Duodenal mucosa (tissue), 2 donors: ENCODE data around the gene STX2.

Experiments
- H3K27ac ChIP-seq: one replicate; pipeline ENCODE4 v1.7.0; 2013; ENCODE audit warnings: low read depth, low read length
- H3K27me3 ChIP-seq, 2 donors: one replicate each; pipeline ENCODE4 v1.7.0; 2013; ENCODE audit warnings: low read length in 2 of 2, control low read depth in 1 of 2; ENCODE audit not compliant: insufficient read depth in 2 of 2, control insufficient read depth in 1 of 2
- H3K36me3 ChIP-seq, 2 donors: one replicate each; pipeline ENCODE4 v1.7.0; 2013; ENCODE audit warnings: low read length in 2 of 2, control low read depth in 1 of 2; ENCODE audit not compliant: insufficient read depth in 2 of 2, control insufficient read depth in 1 of 2
- H3K4me1 ChIP-seq, 2 donors: one replicate each; pipeline ENCODE4 v1.7.0; 2013; ENCODE audit warnings: low read length in 2 of 2, control low read depth in 1 of 2; ENCODE audit not compliant: insufficient read depth in 2 of 2, control insufficient read depth in 1 of 2
- H3K4me3 ChIP-seq, 2 donors: one replicate each; pipeline ENCODE4 v1.7.0; 2013; ENCODE audit warnings: low read length in 2 of 2, low read depth in 1 of 2
- H3K9ac ChIP-seq, 2 donors: one replicate each; pipeline ENCODE4 v1.7.0; 2013; ENCODE audit warnings: low read length in 2 of 2, low read depth in 1 of 2
- H3K9me3 ChIP-seq, 2 donors: one replicate each; pipeline ENCODE4 v1.7.0; 2013; ENCODE audit warnings: low read length in 2 of 2, control low read depth in 1 of 2; ENCODE audit not compliant: control insufficient read depth in 1 of 2

Gene STX2

GRCh38 chr12:130775953-130776856, 62.8 kb downstream of the STX2 start:
- H3K4me3 ChIP-seq, result peak overlapping the region; percentile 23 to 49
- peaks cover 0 to 3% of the 10 kb centered on the region in 2 donors for H3K27me3 ChIP-seq
- H3K9ac ChIP-seq, result no peak overlapping the region
- H3K4me1 ChIP-seq, result peaks cover 0 to 5% of the 10 kb centered on the region in 2 donors
- no peaks in the 10 kb centered on the region for H3K36me3 ChIP-seq
- no peaks in the 10 kb centered on the region for H3K9me3 ChIP-seq
- H3K27ac ChIP-seq, result no peak overlapping the region

- no peaks in the 10 kb centered on the region for H3K36me3 ChIP-seq
- H3K9me3 ChIP-seq, result no peaks in the 10 kb centered on the region
- H3K27ac ChIP-seq, result no peak overlapping the region
Observed at GRCh38 chr12:130770413-130771028, 68.5 kb downstream of the STX2 start.

GRCh38 chr12:130768120-130768519, 70.9 kb downstream of the STX2 start:
- Histone ChIP-seq H3K4me3 (no peak overlapping the region), H3K9ac (no peak overlapping the region), H3K36me3 (no peaks in the 10 kb centered on the region), H3K4me1 (no peaks in the 10 kb centered on the region), H3K9me3 (peaks cover 10 to 17% of the 10 kb centered on the region in 2 donors), H3K27me3 (no peaks in the 10 kb centered on the region), H3K27ac (no peak overlapping the region)

More at GRCh38 chr12:130770413-130771028, 68.5 kb downstream of the STX2 start:
- no peak overlapping the region for H3K9ac ChIP-seq
- no peak overlapping the region for H3K4me3 ChIP-seq
- no peaks in the 10 kb centered on the region for H3K4me1 ChIP-seq
- no peaks in the 10 kb centered on the region for H3K27me3 ChIP-seq

GRCh38 chr12:130766470-130766869, 72.6 kb downstream of the STX2 start:
- H3K4me1 ChIP-seq, result no peaks in the 10 kb centered on the region
- peaks cover 10 to 17% of the 10 kb centered on the region in 2 donors for H3K9me3 ChIP-seq
- H3K4me3 ChIP-seq, result no peak overlapping the region
- H3K27ac ChIP-seq, result no peak overlapping the region
- no peaks in the 10 kb centered on the region for H3K36me3 ChIP-seq
- no peak overlapping the region for H3K9ac ChIP-seq
- H3K27me3 ChIP-seq, result peaks cover 3 to 4% of the 10 kb centered on the region in 2 donors

- no peaks in the 10 kb centered on the region for H3K4me1 ChIP-seq
- peaks cover 3 to 5% of the 10 kb centered on the region in 2 donors for H3K27me3 ChIP-seq
- no peak overlapping the region for H3K27ac ChIP-seq
- no peak overlapping the region for H3K4me3 ChIP-seq
- H3K36me3 ChIP-seq, result no peaks in the 10 kb centered on the region
- H3K9me3 ChIP-seq, result peaks cover 10 to 17% of the 10 kb centered on the region in 2 donors
- no peak overlapping the region for H3K9ac ChIP-seq
Observed at GRCh38 chr12:130765186-130765659, 73.8 kb downstream of the STX2 start.

- Histone ChIP-seq H3K27ac (no peak overlapping the region), H3K4me3 (no peak overlapping the region), H3K9ac (no peak overlapping the region), H3K4me1 (no peaks in the 10 kb centered on the region), H3K27me3 (peaks cover 3 to 5% of the 10 kb centered on the region in 2 donors), H3K36me3 (no peaks in the 10 kb centered on the region), H3K9me3 (peaks cover 10 to 17% of the 10 kb centered on the region in 2 donors)
Observed at GRCh38 chr12:130764475-130765185, 74.4 kb downstream of the STX2 start.

GRCh38 chr12:130764073-130764472, 75.0 kb downstream of the STX2 start:
- Histone ChIP-seq H3K4me3 (no peak overlapping the region), H3K36me3 (no peaks in the 10 kb centered on the region), H3K4me1 (no peaks in the 10 kb centered on the region), H3K27ac (no peak overlapping the region), H3K27me3 (peaks cover 3 to 5% of the 10 kb centered on the region in 2 donors), H3K9me3 (peaks cover 10 to 17% of the 10 kb centered on the region in 2 donors), H3K9ac (no peak overlapping the region)

- Histone ChIP-seq H3K27me3 (peaks cover 3 to 5% of the 10 kb centered on the region in 2 donors), H3K27ac (no peak overlapping the region), H3K4me3 (no peak overlapping the region), H3K4me1 (no peaks in the 10 kb centered on the region), H3K9ac (no peak overlapping the region), H3K9me3 (peaks cover 10 to 17% of the 10 kb centered on the region in 2 donors), H3K36me3 (no peaks in the 10 kb centered on the region)
Observed at GRCh38 chr12:130762319-130762675, 76.8 kb downstream of the STX2 start.

- H3K4me1 ChIP-seq, result no peaks in the 10 kb centered on the region
- no peak overlapping the region for H3K9ac ChIP-seq
- H3K36me3 ChIP-seq, result no peaks in the 10 kb centered on the region
- H3K9me3 ChIP-seq, result peaks cover 10 to 17% of the 10 kb centered on the region in 2 donors
- no peak overlapping the region for H3K4me3 ChIP-seq
- H3K27me3 ChIP-seq, result peaks cover 3 to 5% of the 10 kb centered on the region in 2 donors
- H3K27ac ChIP-seq, result no peak overlapping the region
Observed at GRCh38 chr12:130761537-130762318, 77.3 kb downstream of the STX2 start.
